Fibroblast of lung (primary cell): ENCODE measurements around the gene SGSM2.

ENCODE experiments used
- CTCF ChIP-seq, 2 donors: IDR thresholded peaks in 1 of 2; conservative IDR thresholded peaks in 1 of 2; 1 replicate in 1 of 2; 2 replicates in 1 of 2; pipeline ENCODE4 v1.5.1; 2011 to 2012; ENCODE audit warnings: low read length in 2 of 2, control low read depth in 1 of 2, inconsistent platforms in 1 of 2, low read depth in 1 of 2, mild to moderate bottlenecking in 1 of 2
- EZH2 ChIP-seq: IDR thresholded peaks from 2 replicates; pipeline ENCODE4 v1.5.1; 2012; ENCODE audit warnings: low read length, control low read depth, mild to moderate bottlenecking; ENCODE audit errors: missing control alignments

- no peak for TF ChIP-seq CTCF (conservative IDR thresholded peaks at IDR 0.05 in 1 of 2, IDR thresholded peaks at IDR 0.05 in 1 of 2; ENCODE audit: low read depth in 1 of 2, low read length in 2 of 2)
- no peak for TF ChIP-seq EZH2
Observed at GRCh38 chr17:2419486-2419885, 82.2 kb downstream of the SGSM2 start.
